Activated T-helper 17 cell treated with anti-CD3 and anti-CD28 coated beads, Interleukin-2, amount 50 U/mL, for 72 hours (primary cell): Measurements from ENCODE around the gene FRAT2. TPM values are rescaled to one million over a fixed set of nuclear protein-coding genes. Genes with fewer than 3 reads are reported as not detected.

Experiments used
- ATAC-seq: fragments of 150-1000 bp; cut with Tn5 transposase; replicated peaks from 2 replicates; pipeline ENCODE4 v1.10.0; 2021; ENCODE audit warnings: mild to moderate bottlenecking, moderate library complexity
- H3K27ac Mint-ChIP-seq: one replicate; pipeline ENCODE4 v1.8.0; 2022; ENCODE audit warnings: mixed read lengths
- H3K27me3 Mint-ChIP-seq: one replicate; pipeline ENCODE4 v1.8.0; 2022; ENCODE audit warnings: mixed read lengths
- H3K36me3 Mint-ChIP-seq: one replicate; pipeline ENCODE4 v1.8.0; 2022; ENCODE audit warnings: low read depth, mild to moderate bottlenecking, mixed read lengths
- H3K4me1 Mint-ChIP-seq: one replicate; pipeline ENCODE4 v1.8.0; 2022; ENCODE audit warnings: mixed read lengths
- H3K4me3 Mint-ChIP-seq: one replicate; pipeline ENCODE4 v1.8.0; 2022; ENCODE audit warnings: mild to moderate bottlenecking, mixed read lengths
- H3K9me3 Mint-ChIP-seq: one replicate; pipeline ENCODE4 v1.8.0; 2022; ENCODE audit warnings: mixed read lengths
- total RNA-seq, 2 donors: library from RNA; stranded (reverse); gene quantifications; one replicate each; pipeline ENCODE4 v1.2.3, GENCODE V29; 2022

FRAT2 gene
- total RNA-seq, result 1 to 10 TPM; 4.7 to 9.7 TPM

GRCh38 chr10:97334370-97335175 lies at the start of gene FRAT2:
Gene FRAT2 (minus strand): TSS chr10:97334729. CDS start chr10:97334572, 157 bp downstream.
- Mint-ChIP-seq H3K9me3 (no peaks in the 10 kb centered on the region), H3K4me1 (peaks cover 27% of the 10 kb centered on the region)

GRCh38 chr10:97384156-97384555 lies 49.6 kb upstream of the FRAT2 start:
- Mint-ChIP-seq H3K4me3 (no peak overlapping the region), H3K4me1 (no peaks in the 10 kb centered on the region), H3K36me3 (peaks cover 91% of the 10 kb centered on the region), H3K27ac (no peak overlapping the region), H3K9me3 (no peaks in the 10 kb centered on the region), H3K27me3 (no peaks in the 10 kb centered on the region)
- no peak for ATAC-seq

More at GRCh38 chr10:97334370-97335175, at the start of gene FRAT2:
- peaks cover 16% of the 10 kb centered on the region for H3K36me3 Mint-ChIP-seq
- peak within 1 kb of the TSS; percentile 99 for H3K4me3 Mint-ChIP-seq
- peak; percentile 85 for ATAC-seq
- H3K27ac Mint-ChIP-seq, result peak within 1 kb of the TSS; percentile 94
- no peaks in the 10 kb centered on the region for H3K27me3 Mint-ChIP-seq

- no peak for ATAC-seq
- peaks cover 84% of the 10 kb centered on the region for H3K36me3 Mint-ChIP-seq
- no peaks in the 10 kb centered on the region for H3K4me1 Mint-ChIP-seq
- H3K9me3 Mint-ChIP-seq, result no peaks in the 10 kb centered on the region
- no peaks in the 10 kb centered on the region for H3K27me3 Mint-ChIP-seq
- H3K27ac Mint-ChIP-seq, result no peak overlapping the region
- H3K4me3 Mint-ChIP-seq, result no peak overlapping the region
Observed at GRCh38 chr10:97383159-97383558, 48.6 kb upstream of the FRAT2 start.

GRCh38 chr10:97381626-97382025 lies 47.1 kb upstream of the FRAT2 start:
- H3K27ac Mint-ChIP-seq, result no peak overlapping the region
- H3K36me3 Mint-ChIP-seq, result peaks cover 84% of the 10 kb centered on the region
- no peak for ATAC-seq
- no peak overlapping the region for H3K4me3 Mint-ChIP-seq
- no peaks in the 10 kb centered on the region for H3K27me3 Mint-ChIP-seq
- H3K9me3 Mint-ChIP-seq, result no peaks in the 10 kb centered on the region
- H3K4me1 Mint-ChIP-seq, result no peaks in the 10 kb centered on the region

- Mint-ChIP-seq H3K27me3 (no peaks in the 10 kb centered on the region), H3K27ac (no peak overlapping the region), H3K4me1 (no peaks in the 10 kb centered on the region), H3K4me3 (no peak overlapping the region), H3K36me3 (peaks cover 85% of the 10 kb centered on the region), H3K9me3 (no peaks in the 10 kb centered on the region)
- ATAC-seq, result no peak
Observed at GRCh38 chr10:97380516-97380915, 46.0 kb upstream of the FRAT2 start.

- Mint-ChIP-seq H3K4me3 (no peak overlapping the region), H3K27ac (no peak overlapping the region), H3K36me3 (peaks cover 90% of the 10 kb centered on the region), H3K27me3 (no peaks in the 10 kb centered on the region), H3K9me3 (no peaks in the 10 kb centered on the region), H3K4me1 (no peaks in the 10 kb centered on the region)
- no peak for ATAC-seq
Observed at GRCh38 chr10:97378933-97379921, 44.7 kb upstream of the FRAT2 start.

GRCh38 chr10:97376413-97376812 lies 41.9 kb upstream of the FRAT2 start:
- no peak overlapping the region for H3K4me3 Mint-ChIP-seq
- no peaks in the 10 kb centered on the region for H3K9me3 Mint-ChIP-seq

GRCh38 chr10:97373456-97373855 lies 38.9 kb upstream of the FRAT2 start:
- Mint-ChIP-seq H3K27me3 (no peaks in the 10 kb centered on the region), H3K36me3 (peaks cover 93% of the 10 kb centered on the region), H3K9me3 (no peaks in the 10 kb centered on the region), H3K4me1 (no peaks in the 10 kb centered on the region), H3K27ac (no peak overlapping the region), H3K4me3 (no peak overlapping the region)
- ATAC-seq, result no peak

More at GRCh38 chr10:97376413-97376812, 41.9 kb upstream of the FRAT2 start:
- Mint-ChIP-seq H3K27me3 (no peaks in the 10 kb centered on the region), H3K36me3 (peaks cover 86% of the 10 kb centered on the region), H3K4me1 (no peaks in the 10 kb centered on the region), H3K27ac (no peak overlapping the region)
- no peak for ATAC-seq

GRCh38 chr10:97372233-97372875 lies 37.8 kb upstream of the FRAT2 start:
- H3K27me3 Mint-ChIP-seq, result no peaks in the 10 kb centered on the region
- no peak overlapping the region for H3K27ac Mint-ChIP-seq
- no peak overlapping the region for H3K4me3 Mint-ChIP-seq
- no peaks in the 10 kb centered on the region for H3K4me1 Mint-ChIP-seq
- no peaks in the 10 kb centered on the region for H3K9me3 Mint-ChIP-seq
- no peak for ATAC-seq
- H3K36me3 Mint-ChIP-seq, result peaks cover 93% of the 10 kb centered on the region

GRCh38 chr10:97371696-97372095 lies 37.2 kb upstream of the FRAT2 start:
- Mint-ChIP-seq H3K4me1 (no peaks in the 10 kb centered on the region), H3K9me3 (no peaks in the 10 kb centered on the region), H3K27me3 (no peaks in the 10 kb centered on the region), H3K27ac (no peak overlapping the region), H3K4me3 (no peak overlapping the region), H3K36me3 (peaks cover 93% of the 10 kb centered on the region)
- ATAC-seq, result no peak

GRCh38 chr10:97367126-97367649 lies 32.7 kb upstream of the FRAT2 start:
- Mint-ChIP-seq H3K4me3 (no peak overlapping the region), H3K27me3 (no peaks in the 10 kb centered on the region), H3K27ac (no peak overlapping the region), H3K9me3 (no peaks in the 10 kb centered on the region), H3K36me3 (peaks cover 94% of the 10 kb centered on the region), H3K4me1 (no peaks in the 10 kb centered on the region)
- no peak for ATAC-seq

- H3K4me1 Mint-ChIP-seq, result no peaks in the 10 kb centered on the region
Observed at GRCh38 chr10:97366572-97366971, 32.0 kb upstream of the FRAT2 start.

GRCh38 chr10:97365761-97366351 lies 31.3 kb upstream of the FRAT2 start:
- Mint-ChIP-seq H3K27me3 (no peaks in the 10 kb centered on the region), H3K4me1 (no peaks in the 10 kb centered on the region), H3K36me3 (peaks cover 86% of the 10 kb centered on the region), H3K27ac (no peak overlapping the region), H3K9me3 (no peaks in the 10 kb centered on the region), H3K4me3 (no peak overlapping the region)
- ATAC-seq, result no peak

More at GRCh38 chr10:97366572-97366971, 32.0 kb upstream of the FRAT2 start:
- Mint-ChIP-seq H3K27ac (no peak overlapping the region), H3K27me3 (no peaks in the 10 kb centered on the region), H3K4me3 (no peak overlapping the region), H3K36me3 (peaks cover 87% of the 10 kb centered on the region), H3K9me3 (no peaks in the 10 kb centered on the region)
- no peak for ATAC-seq

- Mint-ChIP-seq H3K27me3 (no peaks in the 10 kb centered on the region), H3K9me3 (no peaks in the 10 kb centered on the region), H3K27ac (no peak overlapping the region), H3K36me3 (peaks cover 83% of the 10 kb centered on the region), H3K4me3 (no peak overlapping the region), H3K4me1 (no peaks in the 10 kb centered on the region)
- ATAC-seq, result no peak
Observed at GRCh38 chr10:97363071-97363470, 28.5 kb upstream of the FRAT2 start.
